Measurements from ENCODE around the gene EPHB3. TPM values are rescaled to one million over a fixed set of nuclear protein-coding genes. Genes with fewer than 3 reads are reported as not detected.

The EPHB3 gene
- total RNA-seq, 1 experiment from 2014 or later, result 1.8 TPM

DNA sequence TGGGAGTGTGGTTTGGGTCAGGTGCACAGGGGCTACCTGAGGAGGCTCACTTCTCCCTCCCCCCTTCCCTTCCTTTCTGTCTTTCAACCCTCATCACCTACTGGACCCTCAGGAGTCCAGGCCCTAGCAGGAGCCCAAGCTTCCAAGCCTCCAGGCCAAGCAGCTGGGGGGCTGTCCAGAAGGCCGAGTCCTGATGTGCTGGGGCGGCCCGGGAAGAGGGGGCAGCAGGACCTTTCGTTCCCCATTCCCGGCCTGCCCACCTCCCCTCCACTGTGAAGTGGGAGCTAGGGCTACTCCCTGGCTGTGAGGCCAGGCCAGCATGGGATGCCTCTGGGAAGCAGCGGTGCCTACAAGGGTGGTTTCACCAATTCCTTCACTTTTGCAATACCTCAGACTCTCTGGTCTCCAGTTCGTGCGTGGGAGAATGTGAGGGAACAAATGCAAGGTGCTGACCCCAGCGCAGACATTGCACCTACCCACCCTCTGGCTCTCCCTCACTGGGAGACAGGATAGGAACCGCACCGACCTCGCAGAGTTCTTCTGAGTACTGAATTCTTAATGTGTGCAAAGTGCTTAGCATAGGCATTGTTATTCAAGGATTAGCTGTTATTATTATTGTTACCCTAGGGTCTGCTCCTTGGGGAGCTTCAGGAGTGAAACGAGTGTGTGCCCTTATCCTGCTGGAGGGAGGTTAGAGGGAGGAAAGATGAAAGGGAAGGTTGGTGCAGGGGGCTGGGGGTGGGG, 2.5 kb downstream of the EPHB3 start:
- no peak for DNase-seq (ENCODE audit: low read depth)

DNA sequence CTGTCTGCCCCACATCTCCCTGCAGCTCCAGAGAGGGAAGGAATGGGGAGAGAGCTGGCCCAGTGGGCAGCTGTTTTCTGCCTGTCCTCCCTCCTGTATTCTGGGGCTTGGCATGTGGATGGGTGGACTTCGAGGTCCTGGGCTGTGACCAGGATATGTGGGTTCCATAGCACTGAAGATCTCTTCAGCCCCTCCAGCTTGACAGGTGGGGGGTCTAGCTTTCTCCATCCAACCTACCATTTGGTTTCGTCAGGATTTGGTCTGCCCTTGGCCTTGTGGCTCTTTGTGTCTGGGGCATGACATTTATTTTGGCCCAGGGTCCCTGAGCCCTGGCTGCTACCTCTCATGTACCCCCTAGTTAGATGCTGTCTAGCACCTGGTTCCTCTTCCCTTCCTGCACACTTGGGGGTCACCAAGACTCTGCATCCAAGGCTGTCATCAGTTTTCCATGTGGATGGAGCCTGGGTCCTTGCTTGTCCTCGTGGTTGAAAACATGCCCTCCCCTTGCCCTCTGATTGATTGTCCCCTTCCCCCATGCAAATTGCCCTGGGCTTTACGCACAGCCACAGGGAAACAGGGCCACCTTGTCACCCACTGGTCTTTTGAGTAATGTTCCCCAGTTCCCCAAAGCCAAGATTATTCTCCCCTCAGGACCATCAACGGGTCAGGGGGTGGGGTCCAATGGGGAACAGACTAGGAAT, 3.2 kb downstream of the EPHB3 start:
- no peak for DNase-seq (ENCODE audit: low read depth)

DNA sequence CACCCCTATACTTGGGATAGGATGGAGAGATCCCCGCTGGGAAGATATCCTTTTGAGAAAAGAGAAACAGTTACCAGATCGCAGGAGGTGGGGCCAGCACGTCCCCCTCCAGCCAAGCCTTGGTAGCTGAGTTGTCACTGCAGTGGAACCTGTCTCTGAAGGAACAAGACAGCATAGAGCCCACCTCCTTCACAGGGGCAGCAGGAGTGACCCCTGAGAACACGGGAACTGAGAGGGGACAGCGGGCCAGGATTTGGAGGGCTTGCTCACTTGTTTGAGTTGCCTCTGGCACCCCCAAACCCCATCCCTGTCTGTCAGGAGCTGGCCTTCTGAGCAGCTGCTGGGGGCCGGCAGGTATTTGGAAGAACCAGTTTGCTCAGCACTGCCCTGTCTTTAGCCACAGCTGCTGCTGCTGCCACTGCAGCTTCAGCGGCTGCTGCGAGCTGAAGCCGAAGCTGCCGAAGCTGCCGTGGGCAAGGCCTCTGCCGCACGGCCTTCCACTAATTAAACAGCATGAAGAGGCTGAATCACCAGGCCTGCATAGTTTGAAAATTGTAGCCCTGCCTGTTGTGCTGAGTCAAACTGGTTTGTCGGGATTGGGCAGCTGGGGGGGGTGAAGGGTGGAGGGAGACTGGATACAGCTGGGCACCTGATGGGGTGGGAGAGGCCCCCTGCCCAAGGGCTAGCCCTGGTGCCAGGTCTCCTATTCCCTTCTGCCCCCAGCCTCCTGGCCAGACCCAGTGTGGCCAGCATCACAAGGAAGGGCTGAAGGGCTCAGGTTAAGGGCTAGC, 4.0 kb downstream of the EPHB3 start:
- peak; percentile 93 for DNase-seq (ENCODE audit: low read depth)

DNA sequence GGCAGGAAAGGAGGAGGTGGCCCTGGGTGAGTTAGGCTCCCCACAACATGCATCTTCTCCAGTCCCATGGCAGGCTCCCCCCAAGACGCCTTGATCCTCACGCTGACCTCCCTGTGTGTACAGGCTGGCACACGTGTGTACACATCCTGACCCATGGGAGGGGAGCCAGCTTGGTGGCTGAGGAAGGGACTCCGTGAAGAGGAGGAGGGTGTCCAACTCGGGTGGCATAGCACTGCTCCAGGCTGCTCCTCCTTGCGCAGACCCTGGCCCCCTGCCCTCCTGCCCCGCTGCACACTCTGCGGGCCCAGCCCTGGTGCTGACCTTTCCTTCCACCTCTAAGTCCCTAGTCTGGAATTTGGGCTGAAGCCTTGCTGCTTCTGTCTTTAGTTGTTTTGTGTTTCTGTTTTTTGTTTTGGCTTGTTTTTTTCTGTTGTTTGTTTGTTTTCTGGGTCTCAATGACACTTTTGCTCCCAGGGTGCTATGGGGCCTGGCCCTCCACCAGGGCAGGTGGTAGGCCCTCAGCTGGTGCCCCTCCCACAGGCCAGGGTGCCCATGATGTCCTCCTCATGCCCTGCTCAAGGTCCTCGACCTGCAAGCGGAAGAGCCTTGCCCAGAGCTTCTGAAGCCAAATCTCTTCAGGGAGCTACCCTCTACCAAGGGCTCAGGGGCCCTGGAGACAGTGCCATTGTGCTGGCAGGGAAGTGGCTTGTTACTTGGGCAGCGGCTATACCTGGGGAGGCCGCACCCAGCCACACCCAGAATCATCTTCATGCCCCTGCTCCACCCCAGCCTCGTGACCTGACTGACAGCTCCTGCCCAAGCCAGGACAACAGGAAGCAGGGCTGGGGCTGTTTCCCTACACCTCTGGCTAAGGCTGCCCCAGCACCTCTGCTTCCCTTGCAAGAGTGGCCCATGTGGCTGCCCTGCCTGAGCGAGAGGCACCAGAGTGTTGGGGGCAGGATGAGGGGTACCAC, 5.1 kb downstream of the EPHB3 start:
- no peak for DNase-seq (ENCODE audit: low read depth)

DNA sequence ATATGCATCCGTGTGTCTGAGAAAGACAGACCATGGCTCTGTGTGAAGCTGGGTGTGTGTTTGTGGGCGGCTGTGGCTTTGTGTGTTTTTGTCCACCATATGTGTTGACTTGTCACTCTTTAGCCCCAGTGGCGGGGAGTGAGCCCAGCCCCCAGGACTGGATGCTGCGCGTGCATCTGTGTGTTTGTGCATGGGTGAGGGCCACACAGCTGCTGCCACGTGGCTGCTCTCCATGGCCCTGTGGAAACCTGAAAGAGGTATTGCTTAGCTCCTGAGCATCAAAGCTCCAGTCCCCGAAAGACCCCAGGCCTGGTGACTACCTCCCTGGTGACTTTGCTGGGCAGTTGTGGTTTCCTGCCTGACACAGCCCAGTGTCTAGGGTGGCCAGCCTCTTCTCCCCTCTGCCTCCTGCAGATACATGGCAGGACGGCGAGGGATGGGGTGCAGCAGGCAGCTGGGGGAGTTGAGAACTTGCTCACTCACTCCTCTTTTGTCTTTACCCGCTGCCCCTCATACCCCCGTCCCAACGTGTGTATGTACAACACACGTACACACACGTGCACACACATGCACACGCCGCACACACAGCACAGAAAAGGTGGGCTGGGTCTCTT, 6.5 kb downstream of the EPHB3 start:
- no peak for DNase-seq (ENCODE audit: low read depth)

DNA sequence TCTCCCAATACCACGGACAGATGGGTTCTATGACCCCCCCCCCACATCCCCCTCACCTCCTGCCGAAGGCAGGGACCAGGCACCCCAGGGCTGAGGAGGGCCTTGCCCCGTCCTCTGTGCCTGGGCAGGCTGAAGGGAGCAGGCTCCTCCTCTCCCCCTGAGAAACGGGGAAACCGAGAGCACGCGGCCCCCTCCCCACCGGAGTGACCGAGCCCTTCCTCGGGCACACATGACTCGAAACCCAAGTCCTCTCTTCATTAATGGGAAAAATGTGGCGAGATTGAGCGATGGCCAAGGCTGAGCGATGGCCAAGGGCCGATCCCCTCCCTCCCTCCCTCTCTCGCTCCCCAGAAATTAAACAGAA, 7.0 kb downstream of the EPHB3 start:
- no peak for DNase-seq (ENCODE audit: low read depth)

DNA sequence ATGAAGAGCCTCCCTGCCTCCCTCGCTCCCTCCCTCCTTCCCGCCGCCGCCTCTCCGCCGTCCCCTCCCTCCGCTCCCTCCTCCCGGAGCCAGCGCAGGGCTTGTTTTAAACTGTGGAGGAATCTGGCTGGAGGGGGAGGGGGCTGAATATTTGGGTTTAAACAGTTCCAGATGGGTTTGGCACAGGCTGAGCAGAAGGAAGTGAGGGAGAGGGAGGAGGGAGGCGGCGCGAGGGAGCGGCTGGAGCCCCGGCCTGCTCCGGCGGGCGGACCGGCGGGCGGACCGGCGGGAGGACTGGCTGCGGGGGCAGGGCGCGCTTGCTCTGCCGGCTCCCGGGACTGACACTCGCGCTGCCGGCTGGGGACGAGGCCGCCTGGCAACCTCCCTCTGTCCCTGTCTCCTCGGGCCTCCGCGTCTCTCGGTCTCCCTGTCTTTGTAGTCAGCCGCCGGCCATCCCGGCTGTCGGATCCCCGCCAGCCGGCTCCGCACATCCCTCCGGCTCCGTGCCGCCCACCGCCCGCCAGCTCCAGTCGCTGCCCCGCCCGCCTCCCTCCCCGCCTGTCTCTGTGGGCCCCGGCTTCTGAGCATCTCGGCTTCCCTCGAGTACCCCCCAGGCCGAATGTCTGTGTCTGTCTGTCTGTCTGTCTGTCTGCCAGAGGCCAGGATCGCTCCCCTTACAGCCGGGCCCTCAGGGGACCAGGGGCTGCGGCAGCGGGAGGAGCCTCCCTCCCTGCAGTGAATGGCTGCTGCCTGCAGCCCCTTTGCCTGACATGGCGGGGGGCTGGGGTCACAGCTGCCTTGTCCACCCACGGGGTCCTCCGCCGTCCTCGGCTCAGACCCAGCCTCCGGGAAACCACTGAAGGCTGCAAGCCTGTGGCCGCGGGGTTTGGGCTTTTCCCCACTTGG, 7.6 kb downstream of the EPHB3 start:
- DNase-seq (ENCODE audit: low read depth), result peak; percentile 93

DNA sequence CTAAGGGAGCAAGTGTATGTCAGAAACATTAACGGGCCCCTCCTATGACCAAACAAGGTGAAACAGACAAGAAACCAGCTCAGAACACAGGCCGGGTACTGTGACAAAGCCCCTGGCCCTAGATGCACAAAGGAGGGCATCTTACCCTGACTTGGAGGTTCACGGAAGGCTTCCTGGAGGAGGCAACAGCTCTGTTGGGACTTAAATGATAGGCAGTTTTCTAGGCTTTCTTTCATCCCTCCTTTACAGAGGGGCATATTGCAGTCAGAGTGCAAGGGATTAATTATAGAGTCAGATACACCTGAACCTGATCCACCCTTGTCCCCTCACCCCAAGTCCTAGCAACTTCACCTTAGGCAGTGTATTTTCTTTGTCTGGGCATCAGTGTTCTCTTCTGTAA, 8.4 kb downstream of the EPHB3 start:
- no peak for DNase-seq (ENCODE audit: low read depth)

DNA sequence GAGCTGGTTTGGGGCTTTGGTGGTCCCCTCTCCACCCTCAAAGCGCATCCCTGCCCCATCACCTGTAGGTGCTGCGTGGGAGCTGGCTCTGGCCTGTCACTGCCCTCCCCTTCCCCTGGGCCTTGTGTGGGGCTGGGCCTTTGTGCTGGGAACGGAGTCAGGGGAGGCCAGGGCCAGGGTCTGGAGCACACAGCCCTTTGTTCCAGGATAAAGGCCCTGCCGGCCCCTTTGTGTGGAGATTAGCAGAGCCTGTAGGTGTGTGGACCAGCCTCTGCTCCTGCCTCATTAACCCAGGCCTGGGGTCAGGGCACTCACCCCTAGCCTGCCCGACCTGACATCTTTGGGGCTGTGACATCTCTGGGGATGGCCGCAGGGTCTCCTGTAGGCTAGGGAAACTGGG, 8.9 kb downstream of the EPHB3 start:
- no peak for DNase-seq (ENCODE audit: low read depth)

DNA sequence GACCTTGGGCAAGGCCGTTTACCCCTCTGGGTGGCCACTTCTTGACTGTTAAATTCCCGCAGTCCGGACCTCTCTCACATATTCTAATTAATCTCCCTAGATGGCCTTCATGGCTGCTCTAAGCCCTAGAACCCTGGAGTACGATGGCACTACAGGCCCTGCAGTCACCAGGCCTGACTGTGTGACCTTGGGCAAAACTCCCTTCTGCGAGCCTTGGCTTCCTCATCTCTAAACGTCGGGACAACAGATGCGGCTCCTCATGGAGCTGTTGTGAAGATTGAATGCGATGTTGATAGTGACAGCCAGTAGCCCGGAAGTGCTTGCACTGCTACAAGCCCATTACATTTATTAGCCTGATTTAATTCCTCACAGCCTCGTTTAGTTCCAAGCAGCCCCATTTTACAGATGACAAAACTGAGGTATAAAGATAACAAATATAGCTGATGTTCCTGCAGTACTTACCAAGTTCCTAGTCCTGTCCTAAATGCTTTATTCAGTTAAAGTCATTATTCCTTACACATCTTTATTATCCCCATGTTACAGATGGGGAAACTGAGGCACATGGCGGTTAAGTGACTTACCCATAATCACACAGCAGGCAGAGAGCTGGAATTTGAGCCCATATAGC, 10.3 kb downstream of the EPHB3 start:
- no peak for DNase-seq (ENCODE audit: low read depth)

DNA sequence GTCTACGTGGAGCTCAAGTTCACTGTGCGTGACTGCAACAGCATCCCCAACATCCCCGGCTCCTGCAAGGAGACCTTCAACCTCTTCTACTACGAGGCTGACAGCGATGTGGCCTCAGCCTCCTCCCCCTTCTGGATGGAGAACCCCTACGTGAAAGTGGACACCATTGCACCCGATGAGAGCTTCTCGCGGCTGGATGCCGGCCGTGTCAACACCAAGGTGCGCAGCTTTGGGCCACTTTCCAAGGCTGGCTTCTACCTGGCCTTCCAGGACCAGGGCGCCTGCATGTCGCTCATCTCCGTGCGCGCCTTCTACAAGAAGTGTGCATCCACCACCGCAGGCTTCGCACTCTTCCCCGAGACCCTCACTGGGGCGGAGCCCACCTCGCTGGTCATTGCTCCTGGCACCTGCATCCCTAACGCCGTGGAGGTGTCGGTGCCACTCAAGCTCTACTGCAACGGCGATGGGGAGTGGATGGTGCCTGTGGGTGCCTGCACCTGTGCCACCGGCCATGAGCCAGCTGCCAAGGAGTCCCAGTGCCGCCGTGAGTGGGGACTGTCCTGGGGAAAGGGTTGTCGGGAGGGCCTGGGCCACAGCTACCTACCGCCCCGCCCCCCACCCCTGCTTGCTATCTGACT, 11.2 kb downstream of the EPHB3 start:
- no peak for DNase-seq (ENCODE audit: low read depth)

DNA sequence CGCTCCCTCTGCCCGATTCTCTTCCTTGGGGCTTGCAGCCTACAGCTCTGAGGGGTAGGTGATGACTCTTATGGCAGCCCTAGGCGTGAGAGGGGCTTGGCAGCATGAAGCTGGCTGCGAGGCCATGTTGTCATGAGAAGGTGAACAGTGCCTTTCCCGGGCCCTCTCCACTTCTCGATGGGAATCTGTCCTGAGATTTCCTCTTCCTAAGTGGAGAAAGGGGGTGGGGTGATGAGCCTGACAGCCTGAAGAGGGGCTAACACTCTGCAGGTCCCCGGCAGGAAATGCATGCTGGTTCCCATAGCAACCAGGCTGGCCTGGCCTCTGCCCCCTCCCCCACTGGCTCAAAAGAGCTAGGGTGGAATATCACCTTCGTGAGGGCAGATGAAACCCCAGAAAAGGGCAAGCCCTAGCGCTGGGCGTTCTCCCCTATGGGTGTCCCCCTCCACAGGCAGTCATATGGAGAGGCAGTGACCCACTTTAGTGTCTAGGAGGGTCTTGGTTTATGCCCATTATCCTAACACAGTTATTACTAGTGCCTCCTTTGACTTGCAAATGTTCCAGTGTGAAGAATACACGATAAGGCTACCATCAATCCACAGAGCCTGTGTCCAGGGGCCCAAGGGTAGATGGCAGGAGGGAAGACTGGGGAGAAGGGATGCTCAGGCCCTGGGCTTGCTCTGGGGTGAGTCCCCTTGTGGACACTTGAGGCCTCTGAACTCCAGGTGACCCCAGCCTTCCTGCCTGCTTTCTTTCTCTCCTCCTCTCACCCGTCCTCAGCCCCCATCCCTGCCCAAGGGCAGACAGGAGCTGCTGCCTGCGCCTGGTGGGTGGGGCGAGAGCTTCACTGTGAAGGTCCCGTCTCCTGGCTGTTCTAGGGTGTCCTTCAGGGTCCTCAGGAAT, 13.2 kb downstream of the EPHB3 start:
- no peak for DNase-seq (ENCODE audit: low read depth)

DNA sequence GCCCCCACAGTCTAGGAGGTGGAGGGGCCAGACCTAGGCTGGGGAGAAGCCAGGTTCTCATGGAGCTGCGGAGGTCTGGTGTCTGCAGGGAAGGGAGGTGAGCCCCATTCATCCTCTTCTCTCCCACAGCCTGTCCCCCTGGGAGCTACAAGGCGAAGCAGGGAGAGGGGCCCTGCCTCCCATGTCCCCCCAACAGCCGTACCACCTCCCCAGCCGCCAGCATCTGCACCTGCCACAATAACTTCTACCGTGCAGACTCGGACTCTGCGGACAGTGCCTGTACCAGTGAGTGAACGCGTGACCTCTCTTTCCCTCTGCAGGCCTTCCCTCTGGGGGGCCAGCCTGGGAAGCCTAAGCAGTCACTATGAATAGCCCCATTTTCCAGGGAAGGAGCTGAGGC, 14.1 kb downstream of the EPHB3 start:
- no peak for DNase-seq (ENCODE audit: low read depth)

DNA sequence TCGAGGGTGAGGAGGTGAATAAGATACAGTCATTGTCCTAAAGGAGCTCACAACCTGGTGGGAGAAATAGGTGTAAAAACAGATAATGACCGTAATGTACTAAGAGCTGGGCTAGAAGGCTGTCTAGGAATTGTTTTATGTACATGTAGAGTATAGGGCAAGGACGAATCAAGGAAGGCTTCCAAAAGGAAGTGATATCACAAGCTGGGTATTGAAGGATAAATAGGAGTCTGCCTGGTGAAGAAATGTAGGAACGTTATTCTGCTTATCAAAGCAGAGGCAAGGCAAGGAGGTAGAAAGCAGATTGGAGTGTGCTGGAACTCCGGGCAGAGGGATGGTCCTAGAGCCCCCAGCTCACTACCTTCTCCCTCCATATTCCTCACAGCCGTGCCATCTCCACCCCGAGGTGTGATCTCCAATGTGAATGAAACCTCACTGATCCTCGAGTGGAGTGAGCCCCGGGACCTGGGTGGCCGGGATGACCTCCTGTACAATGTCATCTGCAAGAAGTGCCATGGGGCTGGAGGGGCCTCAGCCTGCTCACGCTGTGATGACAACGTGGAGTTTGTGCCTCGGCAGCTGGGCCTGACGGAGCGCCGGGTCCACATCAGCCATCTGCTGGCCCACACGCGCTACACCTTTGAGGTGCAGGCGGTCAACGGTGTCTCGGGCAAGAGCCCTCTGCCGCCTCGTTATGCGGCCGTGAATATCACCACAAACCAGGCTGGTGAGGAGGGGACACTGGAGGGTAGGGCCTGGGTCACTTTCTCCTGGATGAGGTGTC, 15.1 kb downstream of the EPHB3 start:
- DNase-seq (ENCODE audit: low read depth), result no peak

DNA sequence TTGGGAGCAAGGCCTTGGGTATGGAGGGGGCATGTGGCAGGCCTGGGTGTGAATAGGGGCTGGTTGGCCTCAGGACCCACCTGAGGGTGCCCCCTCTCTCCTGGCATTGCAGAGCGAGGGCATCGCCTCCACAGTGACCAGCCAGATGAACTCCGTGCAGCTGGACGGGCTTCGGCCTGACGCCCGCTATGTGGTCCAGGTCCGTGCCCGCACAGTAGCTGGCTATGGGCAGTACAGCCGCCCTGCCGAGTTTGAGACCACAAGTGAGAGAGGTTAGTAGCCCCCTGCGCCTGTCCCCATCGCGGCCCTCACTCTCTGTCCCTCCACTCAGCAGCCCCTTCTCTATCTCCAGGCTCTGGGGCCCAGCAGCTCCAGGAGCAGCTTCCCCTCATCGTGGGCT, 16.0 kb downstream of the EPHB3 start:
- DNase-seq (ENCODE audit: low read depth), result no peak

DNA sequence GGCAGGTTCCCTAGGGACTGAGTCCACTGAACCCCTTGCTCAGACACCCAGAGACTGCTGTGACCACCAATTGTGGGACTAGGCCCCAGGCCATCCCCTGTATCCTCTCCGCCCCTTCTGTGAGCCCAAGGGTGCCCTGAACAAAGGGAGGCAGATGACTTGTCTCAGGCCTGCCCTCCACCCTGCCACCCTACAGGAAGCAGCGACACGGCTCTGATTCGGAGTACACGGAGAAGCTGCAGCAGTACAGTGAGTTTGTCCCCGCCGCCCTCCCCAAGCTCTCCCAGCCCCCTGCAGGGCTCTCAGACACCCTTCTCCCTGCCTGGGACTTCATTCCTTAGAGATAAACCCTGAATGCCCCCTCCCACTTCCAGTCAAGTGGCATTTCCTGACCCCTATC, 16.6 kb downstream of the EPHB3 start:
- DNase-seq (ENCODE audit: low read depth), result no peak

DNA sequence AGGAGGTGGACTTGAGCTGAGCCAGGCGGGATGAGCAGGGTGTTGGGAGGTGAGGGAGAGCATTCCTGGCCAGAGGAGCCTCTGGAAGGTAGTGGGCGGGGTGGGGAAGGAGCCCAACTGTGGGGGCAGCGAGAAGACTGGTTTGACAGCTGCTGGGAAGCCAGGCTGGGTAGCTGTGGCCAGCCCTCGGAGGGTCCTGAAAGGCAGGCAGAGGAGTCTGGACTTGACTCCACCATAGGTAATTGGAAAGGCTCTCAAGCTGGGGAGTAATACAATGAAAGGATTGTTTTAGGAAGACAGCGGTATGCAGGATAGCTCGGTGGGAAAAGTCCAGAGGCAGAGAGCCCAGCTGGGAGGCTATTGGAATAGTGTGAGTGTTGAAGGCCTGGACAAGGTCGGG, 17.2 kb downstream of the EPHB3 start:
- DNase-seq (ENCODE audit: low read depth), result no peak

Data from Daoy (cell line).